GM21825 (cell line): ENCODE data around the gene P2RX1.
A peak's percentile ranks its signal among the peaks of the same experiment; 100 is the strongest.

ENCODE experiments used
- ATAC-seq: cut with Tn5 transposase; IDR thresholded peaks from one replicate; pipeline ENCODE4 v1.9.1; 2021; ENCODE audit warnings: mild to moderate bottlenecking, moderate library complexity; ENCODE audit not compliant: unreplicated experiment

P2RX1 gene

DNA sequence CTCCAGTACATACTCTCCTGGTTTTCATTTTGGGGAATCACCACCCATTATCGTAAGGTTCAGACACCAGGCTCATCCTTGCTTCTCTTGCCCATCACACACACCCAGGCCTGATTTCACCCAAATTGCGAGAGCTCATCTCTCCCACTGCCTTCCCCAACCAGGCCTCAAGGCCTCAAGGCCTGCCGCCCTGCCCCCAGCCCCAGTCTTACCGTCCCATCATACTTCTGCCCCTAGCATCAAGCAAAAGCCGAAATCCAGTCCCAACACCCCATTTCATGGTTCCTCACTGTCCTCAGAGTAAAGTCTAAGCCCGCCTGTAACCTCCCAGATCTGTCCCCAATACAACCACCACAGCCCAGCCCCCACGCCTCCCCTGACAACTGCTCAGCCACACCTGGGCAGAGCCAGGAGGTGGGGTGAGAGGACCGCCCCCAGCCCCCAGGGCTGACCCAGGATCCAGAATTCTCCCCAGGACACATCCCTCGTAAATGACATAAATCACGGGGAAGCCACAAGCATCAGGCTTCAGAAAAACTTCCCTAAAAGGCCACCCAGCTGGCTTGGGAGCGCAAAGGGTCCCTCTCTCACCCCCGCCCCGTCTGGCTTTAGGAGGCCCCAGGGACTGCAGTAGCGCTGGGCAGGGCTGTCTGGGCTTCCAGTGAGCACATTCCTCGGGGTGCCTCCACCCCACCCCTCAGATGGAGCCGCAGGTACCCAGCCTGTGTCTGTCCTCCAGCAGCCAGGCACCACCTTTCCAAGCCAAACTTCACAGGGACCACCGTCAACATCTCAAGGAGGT lies 9.6 kb upstream of the P2RX1 start:
- ATAC-seq, result no peak

DNA sequence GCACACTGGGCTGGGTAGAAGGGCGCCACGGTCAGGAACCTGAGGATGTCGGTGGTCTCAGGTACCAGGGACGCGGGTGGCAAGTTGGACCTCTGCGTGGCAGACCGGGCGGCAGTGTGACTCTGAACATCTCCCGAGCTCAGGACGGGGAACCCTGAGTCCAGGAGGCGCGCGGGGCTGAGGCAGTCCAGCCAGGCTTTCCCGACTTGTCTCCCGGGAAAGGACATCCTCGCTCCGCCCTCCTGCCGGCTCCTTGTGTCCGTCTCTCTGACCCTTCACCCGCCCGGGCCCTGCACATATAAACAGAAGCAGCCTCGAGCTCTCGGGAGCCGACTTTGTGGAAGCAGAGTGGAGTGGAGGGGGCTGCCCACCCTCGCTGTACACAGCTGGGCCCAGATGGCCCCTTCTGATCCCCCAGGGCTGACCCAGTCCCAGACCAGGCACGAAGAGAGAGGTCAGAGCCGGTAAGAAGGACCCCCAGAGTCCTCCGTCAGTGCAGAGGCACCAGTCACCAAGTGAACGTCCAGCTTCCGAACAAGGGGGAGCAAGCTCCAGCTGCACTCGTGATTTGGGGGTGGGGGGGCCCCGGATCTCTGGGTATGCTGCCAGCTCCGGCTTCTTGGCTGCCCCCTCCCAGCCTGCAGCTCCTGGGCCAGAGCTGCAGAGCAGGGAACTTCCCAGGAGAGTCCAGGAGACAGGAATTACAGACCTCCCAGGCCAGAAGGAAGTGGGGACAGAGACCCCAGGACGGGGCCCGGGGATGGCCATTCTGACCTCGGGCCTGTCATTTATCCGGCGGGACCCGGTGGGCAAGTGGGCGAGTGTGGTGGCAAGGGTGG lies 8.5 kb upstream of the P2RX1 start:
- ATAC-seq, result no peak

DNA sequence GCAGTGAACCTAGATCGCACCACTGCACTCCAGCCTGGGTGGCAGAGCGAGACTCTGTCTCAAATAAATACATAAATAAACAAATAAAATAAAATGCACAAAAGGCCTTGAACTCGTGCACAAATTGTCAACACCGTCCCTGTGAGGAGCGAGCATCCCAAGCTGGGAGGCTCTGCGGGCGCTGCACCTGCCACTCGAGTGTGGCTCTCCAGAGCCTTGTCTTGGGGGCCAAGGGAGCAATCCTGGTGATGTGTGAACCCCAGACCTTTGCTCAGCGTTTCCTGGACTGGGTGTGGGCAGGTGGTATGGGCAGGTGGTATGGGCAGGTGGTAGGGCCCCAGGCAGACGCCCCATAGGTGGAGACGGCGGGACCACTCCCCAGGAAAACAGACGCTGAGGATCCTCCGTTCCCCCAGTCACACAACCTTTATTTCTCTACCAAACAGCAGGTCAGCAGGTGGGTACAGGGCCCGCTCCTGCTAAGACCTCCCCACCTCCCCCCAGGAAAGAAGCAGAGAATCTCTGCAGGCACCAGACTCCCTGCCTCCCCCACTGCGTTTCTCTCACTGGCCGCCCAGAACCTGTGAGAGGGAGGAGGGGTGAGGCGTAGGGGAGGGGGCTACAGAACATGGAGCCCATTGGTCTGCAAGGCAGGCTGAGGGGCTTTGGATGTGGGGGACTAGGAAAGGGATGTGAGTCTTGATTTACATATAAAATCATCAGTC lies 7.4 kb upstream of the P2RX1 start:
- ATAC-seq, result no peak

DNA sequence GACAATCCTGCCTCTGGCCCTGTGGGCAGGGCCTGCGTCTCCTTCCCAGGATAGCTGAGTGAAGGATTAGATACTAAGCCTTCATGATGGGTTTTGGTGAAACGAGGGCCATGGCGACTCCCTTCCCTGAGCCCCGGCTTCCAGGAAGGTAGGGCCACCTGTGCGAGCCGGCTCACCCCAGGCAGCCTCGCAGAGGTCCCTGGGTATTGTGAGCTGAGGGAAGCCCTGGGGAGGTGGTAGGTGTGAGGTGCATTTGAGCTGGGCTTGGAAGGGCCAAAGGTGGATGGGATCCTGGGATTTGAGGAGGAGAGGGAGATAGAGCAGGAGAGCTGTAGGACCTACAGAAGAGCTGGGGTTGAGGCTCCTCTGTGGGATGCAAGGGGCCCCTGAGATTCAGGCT lies 6.5 kb upstream of the P2RX1 start:
- ATAC-seq, result no peak

DNA sequence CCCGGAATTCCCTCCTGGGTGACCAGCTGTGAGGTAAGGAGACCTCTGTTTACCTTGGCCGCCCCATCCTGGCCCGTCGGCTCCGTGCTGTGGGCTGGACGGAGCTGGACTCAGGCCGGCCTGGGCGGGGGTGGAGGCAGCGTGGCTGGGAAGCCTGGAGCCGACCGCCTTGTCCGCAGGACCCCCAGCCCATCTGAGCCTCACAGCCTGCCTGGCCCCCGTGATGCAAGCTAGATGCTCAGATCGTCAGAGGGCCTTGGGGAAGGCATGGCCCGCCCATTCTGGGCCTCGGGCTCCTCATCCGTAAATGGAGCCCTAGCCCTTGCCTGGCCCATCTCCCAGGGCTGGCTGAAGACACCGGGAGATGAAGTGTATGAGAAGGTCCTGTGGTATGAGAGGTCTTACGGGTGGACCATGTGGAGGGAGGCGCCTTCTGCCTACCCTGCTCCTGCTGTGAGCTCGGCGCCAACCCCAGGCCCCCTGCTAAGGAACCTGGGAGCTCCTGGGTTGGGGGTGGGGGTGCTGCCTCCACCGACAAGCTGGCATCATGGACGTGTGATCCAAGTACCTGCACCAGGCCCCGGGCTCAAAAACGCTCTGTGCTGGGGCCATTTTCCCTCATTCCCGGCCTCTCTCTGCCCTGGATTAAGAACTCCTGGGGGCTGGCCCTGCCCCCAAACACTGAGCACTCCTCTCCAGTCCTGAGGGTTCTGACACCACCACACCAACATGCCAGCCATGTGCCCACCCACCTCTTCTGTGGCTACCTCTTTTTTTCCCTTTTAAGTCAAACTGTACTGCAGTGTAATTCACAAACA lies 5.4 kb upstream of the P2RX1 start:
- no peak for ATAC-seq

DNA sequence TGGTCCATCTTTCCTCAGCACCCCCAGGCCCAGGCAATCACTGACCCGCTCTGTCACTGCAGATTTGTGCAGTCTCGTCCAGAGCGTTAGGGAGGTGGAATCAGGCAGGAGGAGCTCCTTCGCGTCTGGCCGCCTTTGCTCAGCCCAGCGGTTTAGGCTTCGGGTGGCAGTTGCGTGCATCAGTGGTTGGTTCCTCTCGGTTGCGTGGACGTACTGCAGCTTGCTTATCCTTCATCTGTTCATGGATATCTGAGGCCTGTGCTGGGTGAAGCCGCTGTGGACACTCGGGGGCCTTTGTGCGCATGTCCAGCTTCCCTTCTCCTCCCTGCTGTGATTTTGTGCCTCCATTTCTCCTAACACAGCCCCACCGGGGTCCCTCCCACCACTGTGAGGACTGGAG lies 4.7 kb upstream of the P2RX1 start:
- no peak for ATAC-seq

DNA sequence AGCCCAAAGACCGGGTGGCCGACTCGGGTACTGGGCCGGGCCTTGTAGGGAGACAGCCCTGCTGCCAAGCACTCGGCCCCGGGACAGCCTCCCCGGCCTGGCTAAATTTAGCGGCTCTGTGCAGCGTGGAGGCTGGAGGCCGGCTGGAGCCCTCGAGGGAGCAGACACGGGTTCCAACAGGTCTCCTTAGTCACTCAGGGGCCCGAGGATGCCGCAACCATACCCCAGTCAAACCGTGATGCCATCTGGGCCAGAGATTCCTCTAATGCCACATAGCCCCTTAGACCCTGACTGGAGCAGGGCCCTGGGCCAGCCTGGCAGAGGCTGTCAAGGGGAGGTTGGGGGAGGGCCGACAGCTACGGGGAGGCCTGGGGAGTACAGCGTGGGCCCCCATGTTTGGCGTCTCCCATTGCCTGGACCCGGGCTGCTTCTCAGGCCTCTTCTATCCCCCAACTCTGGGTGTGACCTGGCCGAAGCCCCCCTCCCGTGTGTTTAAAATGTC lies 2.9 kb upstream of the P2RX1 start:
- ATAC-seq, result no peak

DNA sequence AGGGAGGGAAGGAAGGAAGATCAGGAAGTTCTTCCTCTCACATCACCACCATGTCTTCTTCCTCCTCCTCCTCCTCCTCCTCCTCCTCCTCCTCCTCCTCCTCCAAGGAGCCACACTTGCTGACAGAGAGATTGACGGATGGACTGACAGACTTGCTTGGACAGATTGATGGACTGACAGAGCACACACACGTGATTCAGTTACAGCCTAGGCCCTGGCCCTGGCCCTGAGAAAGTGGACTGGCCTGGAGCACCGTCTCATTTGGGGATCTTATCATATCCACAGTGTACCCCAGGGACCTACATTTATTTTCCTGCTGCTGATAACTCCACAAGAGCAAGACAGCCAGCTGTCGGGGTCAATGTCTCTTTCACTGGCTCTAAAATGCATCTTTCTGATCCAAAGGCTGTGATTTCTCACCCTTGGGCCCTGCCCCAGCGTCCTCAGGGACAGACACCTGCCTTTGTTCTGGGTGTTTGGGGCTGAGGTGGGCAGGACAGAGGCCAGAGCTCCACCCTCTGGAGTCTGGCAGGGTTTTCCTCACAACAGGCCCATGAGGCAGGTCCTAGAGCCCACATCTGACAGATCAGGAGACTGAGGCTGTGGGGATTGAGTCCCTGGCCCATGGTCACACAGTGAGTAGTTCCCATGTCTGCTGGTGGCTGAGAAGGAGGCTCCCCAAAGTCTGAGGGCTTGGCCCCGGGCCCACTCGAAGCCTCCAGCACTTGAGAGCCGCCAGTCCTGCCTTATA lies 2.3 kb upstream of the P2RX1 start:
- ATAC-seq, result no peak

DNA sequence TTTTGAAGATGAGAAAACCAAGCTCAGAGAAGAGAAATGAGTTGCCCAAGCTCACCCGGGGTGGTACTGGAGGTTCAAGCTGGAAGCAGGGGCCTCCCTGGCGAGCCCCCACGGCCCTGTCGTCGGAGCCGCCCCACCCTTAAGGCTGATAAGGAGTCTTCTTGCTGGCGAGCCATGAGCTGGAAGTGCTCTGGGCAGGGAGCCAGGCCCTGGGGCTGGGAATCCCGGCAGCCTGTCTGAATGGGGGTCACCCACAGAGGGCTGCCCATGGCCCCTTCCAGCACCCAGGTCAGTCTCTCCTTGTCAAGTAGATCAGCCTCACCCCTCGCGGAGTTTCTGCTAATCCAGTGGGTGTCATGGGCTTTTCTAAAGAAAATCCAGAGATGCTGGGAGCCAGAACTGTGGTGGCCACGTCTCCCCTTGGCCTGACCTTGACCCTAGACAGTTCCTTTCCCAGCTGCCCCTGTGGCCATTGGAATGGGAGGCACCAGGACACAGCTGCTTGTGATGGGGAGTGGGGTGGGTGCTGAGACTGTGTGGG lies 1.2 kb upstream of the P2RX1 start:
- no peak for ATAC-seq

DNA sequence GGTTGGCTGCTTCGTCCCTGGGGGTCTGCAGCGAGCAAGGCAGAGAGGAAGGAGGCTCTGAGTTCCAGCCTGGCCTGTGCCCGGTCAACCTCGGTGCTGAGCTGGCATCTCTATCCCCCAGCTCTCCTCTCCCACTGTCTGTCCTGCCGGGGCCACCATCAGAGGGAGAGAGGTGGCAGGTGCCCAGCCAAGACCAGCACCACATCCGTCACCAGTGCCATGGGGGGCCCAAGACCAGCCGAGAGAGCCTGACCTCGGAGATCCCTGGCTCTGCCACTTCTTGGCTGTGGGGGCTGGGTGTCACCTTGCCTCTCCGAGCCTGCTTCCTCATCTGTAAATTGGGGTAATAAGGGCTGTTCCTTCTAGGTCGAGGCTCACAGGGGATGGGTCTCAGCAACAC lies 560 bp upstream of the P2RX1 start:
- ATAC-seq, result no peak

DNA sequence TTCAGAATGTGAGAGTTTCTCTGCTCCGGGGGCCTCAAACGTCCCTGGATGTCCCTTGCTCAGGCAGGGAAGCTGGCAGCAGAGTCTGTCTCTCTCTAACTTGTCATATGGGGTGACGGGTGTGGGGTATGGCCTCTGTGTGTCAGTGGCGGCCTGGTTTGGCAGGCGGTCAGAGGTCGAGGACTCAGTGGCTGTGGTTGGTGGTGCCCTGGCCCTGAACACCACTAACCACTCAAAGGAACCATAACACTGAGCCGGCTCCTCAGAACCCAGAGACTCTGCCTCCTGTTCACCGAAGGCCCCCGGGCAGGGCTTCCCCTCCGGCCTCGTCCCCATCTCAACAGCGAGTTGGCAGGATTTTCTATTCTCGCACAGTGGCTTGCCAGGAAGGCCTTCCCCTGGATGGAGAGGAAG lies 677 bp downstream of the P2RX1 start:
- ATAC-seq, result no peak

DNA sequence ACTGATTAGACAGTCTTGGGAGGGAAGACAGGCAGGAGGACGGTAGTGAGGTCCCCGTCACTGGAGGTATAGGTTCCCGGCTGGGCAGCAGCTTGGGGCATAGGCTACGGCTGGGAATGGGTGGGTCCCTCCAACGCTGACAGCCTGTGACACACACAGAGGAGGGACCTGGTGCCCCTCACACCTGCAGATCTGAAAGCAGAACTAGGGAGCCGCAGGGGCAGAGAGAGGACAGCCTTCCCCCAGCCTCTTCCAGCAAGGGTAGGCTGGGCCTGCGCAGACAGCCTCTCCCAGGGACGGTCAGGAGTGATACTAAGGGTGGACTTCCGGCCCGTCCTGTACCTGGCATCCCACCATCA lies 2.0 kb downstream of the P2RX1 start:
- ATAC-seq, result peak; percentile 37

DNA sequence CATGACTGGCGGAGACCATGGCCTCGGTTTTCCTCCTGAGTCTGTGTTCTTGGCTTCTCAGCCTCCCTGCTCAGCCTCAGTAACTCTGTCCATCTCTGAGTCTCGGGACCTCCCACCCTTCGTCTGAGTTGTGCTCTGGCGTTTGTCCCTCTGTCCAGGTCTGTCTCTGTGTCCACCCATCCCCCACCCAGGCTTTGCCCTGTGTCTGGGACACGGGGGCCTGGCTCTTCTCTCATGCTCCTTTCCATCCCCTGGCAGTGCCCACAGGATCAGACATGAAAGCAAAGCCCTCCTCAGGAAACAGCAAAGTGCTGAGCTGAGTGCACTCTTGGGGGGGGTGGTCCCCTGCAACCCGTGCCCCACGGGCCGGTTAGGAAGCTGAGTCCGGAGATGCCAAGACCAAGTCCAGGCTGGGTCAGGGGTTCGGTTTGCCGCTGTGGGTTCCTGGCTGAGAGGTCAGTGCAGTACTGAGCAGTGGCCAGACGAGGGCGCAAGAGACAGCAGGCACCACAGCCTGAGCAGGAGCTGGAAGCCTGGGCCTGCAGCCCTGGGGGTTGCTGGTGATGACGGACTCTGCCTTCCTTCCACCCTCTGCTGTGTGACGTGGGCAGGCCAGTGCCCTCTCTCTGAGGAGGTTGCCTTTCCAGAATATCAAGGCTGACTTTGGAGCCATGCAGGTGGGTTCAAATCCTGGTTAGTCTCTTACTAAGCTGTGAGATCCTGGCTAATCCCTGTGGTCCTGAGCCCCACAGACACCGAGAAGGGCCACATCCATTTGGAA lies 2.5 kb downstream of the P2RX1 start:
- ATAC-seq, result peak; percentile 31

DNA sequence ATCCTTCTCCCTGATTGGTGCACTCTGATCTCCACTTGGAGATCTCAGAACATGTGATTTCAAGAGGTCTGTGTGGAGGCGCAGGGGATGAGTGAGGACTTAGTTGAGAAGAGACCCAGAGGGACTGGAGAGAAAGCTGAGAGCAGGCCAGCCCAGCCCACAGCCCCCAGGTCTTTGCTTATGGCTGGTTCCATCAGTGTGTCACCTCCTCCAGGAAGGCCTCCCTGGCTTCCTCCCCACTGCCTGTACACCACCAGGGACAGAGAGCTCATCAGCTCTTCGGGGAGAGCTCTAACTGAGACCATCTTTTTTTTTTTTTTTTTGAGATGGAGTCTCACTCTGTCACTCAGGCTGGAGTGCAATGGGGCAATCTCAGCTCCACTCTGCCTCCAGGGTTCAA lies 3.4 kb downstream of the P2RX1 start:
- ATAC-seq, result no peak

DNA sequence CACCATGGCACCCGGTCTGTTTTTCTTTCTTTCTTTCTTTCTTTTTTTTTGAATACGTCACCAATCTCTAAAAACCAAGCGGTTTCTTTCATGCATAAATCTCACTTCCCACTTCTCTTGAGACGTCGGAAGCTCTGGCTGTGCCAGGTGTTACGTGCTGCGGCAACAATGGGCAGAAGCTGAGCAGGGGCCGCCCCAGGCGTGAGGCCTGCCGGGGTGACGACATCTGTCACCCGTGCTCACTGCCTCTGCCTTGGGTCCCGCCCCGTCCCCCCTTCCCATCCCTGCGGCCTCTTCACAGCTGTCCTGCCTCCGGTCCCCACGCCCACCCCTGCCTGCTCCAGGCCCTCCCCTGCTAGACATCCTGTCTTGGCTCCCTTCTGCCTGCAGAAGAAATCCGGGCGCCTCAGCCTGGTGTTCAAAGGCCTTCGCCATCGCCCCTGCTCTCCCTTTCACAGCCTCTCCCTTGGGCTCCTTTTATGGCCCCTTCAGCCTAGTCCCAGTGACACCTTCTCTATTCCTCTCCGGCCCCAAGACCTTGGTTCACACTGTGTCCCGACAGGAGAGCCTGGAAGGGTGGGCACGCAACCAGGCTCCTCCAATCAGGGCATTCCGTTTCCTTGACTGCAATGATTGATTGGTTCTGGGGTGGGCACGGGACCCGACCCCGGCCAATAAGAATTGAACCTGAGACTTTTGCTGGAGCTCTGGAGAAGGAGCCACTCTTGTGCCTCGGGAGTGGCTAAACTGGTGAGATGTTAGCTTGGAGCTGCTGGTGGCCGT lies 4.8 kb downstream of the P2RX1 start:
- peak; percentile 65 for ATAC-seq

DNA sequence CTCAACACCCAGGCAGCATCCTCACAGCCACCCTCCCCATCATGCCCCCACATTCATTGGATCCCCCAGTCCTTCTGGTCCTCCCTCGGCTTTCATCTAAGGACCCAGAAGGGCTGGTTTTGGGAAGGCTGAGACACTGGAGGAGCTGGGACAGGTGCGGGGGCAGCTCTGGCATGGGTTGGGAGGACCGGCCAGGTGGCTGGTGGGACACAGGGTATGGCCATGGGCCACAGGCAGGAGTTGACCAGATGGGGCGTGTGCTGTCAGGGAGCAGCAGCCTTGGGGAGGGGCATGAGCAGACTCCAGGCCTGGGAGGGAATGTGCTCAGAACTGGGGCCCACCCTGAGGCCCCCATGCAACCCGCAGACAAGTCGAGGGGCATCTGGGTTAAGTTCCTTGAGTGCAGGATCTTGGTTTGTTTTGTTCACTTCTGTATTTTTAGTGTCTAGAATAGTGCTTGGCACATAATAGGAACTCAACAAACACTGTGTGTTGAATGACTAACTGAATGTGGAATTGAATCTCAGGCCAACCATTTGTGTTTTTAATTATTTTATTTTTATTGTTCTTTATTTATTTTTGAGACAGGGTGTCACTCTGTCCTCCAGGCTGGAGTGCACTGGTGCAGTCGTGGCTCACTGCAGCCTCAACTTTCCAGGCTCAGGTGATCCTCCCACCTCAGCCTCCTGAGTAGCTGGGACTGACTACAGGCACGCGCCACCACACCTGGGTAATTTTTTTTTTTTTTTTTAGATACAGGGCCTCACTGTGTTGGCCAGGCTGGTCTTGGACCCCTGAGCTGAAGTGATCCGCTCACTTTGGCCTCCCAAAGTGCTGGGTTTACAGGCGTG lies 5.6 kb downstream of the P2RX1 start:
- ATAC-seq, result no peak

DNA sequence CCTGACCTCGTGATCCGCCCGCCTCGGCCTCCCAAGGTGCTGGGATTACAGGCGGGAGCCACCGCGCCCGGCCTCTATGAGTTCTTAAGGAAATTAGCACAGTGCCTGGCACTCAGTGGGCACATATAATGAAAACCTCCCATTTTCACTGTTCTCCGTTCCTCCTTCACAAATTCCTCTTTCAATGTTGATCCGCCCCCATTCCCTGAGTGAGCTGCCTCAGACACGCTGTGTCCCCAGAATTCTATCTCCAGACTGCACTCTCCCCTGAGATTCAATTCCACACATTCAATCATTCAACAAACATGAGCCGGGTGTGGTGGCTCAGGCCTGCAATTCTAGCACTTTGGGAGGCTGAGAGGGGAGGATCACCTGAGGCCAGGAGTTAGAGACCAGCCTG lies 7.0 kb downstream of the P2RX1 start:
- ATAC-seq, result no peak
